Trophoblast cell (in vitro differentiated cells and primary cell): ENCODE measurements around the gene PKD1.
"Not testable (repeated sequence)": the region's sequence is repeated elsewhere in the genome, so short reads cannot be mapped to it uniquely, and the experiment has no call there.

Experiments used
- DNase-seq, 2 donors: peaks; one replicate each; pipeline ENCODE4 v3.0.0-alpha.2; 2016
- H2AFZ ChIP-seq: 2 replicates; pipeline ENCODE4 v1.6.1; 2013; ENCODE audit warnings: low read length, moderate library complexity, mild to moderate bottlenecking; ENCODE audit not compliant: insufficient read depth, poor library complexity
- H2AK5ac ChIP-seq: 2 replicates; pipeline ENCODE4 v1.6.1; 2013; ENCODE audit warnings: mild to moderate bottlenecking, low read length
- H2BK120ac ChIP-seq: 2 replicates; pipeline ENCODE4 v1.6.1; 2013; ENCODE audit warnings: low read length, mild to moderate bottlenecking, moderate library complexity; ENCODE audit not compliant: insufficient read depth, poor library complexity
- H2BK12ac ChIP-seq: 2 replicates; pipeline ENCODE4 v1.6.1; 2013; ENCODE audit warnings: mild to moderate bottlenecking, low read length, moderate library complexity
- H2BK5ac ChIP-seq: 2 replicates; pipeline ENCODE4 v1.6.1; 2013; ENCODE audit warnings: low read length, low read depth, moderate library complexity, mild to moderate bottlenecking; ENCODE audit not compliant: poor library complexity
- H3K14ac ChIP-seq: 2 replicates; pipeline ENCODE4 v1.6.1; 2013; ENCODE audit warnings: mild to moderate bottlenecking, low read length
- H3K18ac ChIP-seq: 2 replicates; pipeline ENCODE4 v1.6.1; 2013; ENCODE audit warnings: mild to moderate bottlenecking, low read length
- H3K23ac ChIP-seq: 2 replicates; pipeline ENCODE4 v1.6.1; 2013; ENCODE audit warnings: low read length
- H3K27ac ChIP-seq: 2 replicates; pipeline ENCODE4 v1.5.1; 2013; ENCODE audit warnings: low read depth, mild to moderate bottlenecking, inconsistent platforms, low read length, moderate library complexity
- H3K27me3 ChIP-seq: 2 replicates; pipeline ENCODE4 v1.6.1; 2013; ENCODE audit warnings: inconsistent platforms, mild to moderate bottlenecking, low read length, moderate library complexity; ENCODE audit not compliant: insufficient read depth
- H3K36me3 ChIP-seq, 2 experiments: 1 replicate in 1 of 2; 2 replicates in 1 of 2; pipeline ENCODE4 v1.6.1; 2013; ENCODE audit warnings: low read length in 2 of 2, mild to moderate bottlenecking in 2 of 2, moderate library complexity in 1 of 2; ENCODE audit not compliant: insufficient read depth in 2 of 2, control insufficient read depth in 1 of 2
- H3K4ac ChIP-seq: 2 replicates; pipeline ENCODE4 v1.6.1; 2013; ENCODE audit warnings: low read depth, mild to moderate bottlenecking, low read length, moderate library complexity
- H3K4me1 ChIP-seq, 2 experiments: 1 replicate in 1 of 2; 2 replicates in 1 of 2; pipeline ENCODE4 v1.6.1; 2013; ENCODE audit warnings: low read length in 2 of 2, mild to moderate bottlenecking in 2 of 2, moderate library complexity in 1 of 2; ENCODE audit not compliant: insufficient read depth in 2 of 2, control insufficient read depth in 1 of 2
- H3K4me2 ChIP-seq: 2 replicates; pipeline ENCODE4 v1.6.1; 2013; ENCODE audit warnings: inconsistent platforms, mild to moderate bottlenecking, low read length, moderate library complexity
- H3K4me3 ChIP-seq: 2 replicates; pipeline ENCODE4 v1.5.1; 2013; ENCODE audit warnings: mild to moderate bottlenecking, low read depth, low read length, inconsistent platforms
- H3K79me1 ChIP-seq: one replicate; pipeline ENCODE4 v1.6.1; 2013; ENCODE audit warnings: low read length
- H3K79me2 ChIP-seq: 2 replicates; pipeline ENCODE4 v1.6.1; 2013; ENCODE audit warnings: low read length, mild to moderate bottlenecking; ENCODE audit not compliant: control insufficient read depth, insufficient read depth, poor library complexity
- H3K9ac ChIP-seq: 2 replicates; pipeline ENCODE4 v1.6.1; 2013; ENCODE audit warnings: mild to moderate bottlenecking, low read length
- H3K9me3 ChIP-seq: 2 replicates; pipeline ENCODE4 v1.6.1; 2013; ENCODE audit warnings: low read depth, mild to moderate bottlenecking, control low read depth, inconsistent platforms, low read length; ENCODE audit not compliant: insufficient read depth
- H4K12ac ChIP-seq: 2 replicates; pipeline ENCODE4 v1.6.1; 2013; ENCODE audit warnings: low read depth, mild to moderate bottlenecking, low read length, moderate library complexity
- H4K8ac ChIP-seq: 2 replicates; pipeline ENCODE4 v1.6.1; 2013; ENCODE audit warnings: low read depth, mild to moderate bottlenecking, low read length, moderate library complexity
- H4K91ac ChIP-seq: one replicate; pipeline ENCODE4 v1.6.1; 2013; ENCODE audit warnings: low read depth, mild to moderate bottlenecking, low read length, moderate library complexity
- WGBS: extraction: QIAGEN DNeasy Blood & Tissue Kit; methylation state at CpG from one replicate; pipeline ENCODE4 v1.1.7; 2013; ENCODE audit warnings: missing lambda C conversion rate; ENCODE audit not compliant: insufficient read length, insufficient coverage; ENCODE audit errors: extremely low coverage; 5-methylcytosine and 5-hydroxymethylcytosine counted together

The PKD1 gene

DNA sequence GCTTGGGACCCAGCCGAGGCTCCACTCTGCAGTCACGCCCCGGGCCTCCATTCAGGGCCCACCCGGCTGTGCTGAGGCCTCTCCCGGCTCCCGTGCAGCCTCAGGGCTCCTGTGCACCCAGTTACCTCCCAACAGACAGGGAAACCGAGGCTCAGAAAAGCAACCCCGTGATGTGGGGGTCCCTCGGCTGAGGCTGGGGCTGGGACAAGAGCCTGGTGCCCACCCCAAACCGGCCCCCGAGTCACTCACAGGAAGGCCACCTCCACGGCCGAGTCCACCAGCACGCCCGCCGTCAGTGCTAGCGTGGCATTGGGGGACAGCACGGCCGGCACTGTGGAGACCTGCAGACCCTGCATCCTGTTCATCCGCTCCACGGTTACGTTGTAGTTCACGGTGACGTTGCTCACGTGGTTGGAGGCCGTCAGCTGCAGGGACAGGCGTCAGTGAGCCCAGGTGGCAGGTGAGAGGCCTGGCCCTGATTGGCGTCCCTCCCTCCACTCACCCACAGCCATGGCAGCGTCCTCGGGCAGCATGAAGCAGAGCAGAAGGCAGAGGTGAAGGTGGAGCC, 23.1 kb downstream of the PKD1 start:
- not testable (repeated sequence) for H3K27ac ChIP-seq, DNase-seq, H4K91ac ChIP-seq, H4K8ac ChIP-seq, H4K12ac ChIP-seq, H3K18ac ChIP-seq, H3K4me2 ChIP-seq, H2BK12ac ChIP-seq, H3K4ac ChIP-seq, H3K4me1 ChIP-seq, H3K9me3 ChIP-seq, H3K23ac ChIP-seq, H2BK120ac ChIP-seq, H3K14ac ChIP-seq, H2BK5ac ChIP-seq, H3K79me1 ChIP-seq, H3K79me2 ChIP-seq, H3K9ac ChIP-seq, H2AK5ac ChIP-seq, H2AFZ ChIP-seq, H3K27me3 ChIP-seq
- Histone ChIP-seq H3K36me3 (peaks cover 52 to 64% of the 10 kb centered on the region in 2 experiments), H3K4me3 (peak overlapping the region; percentile 20)
- WGBS: no CpG with 5 or more reads among the region's 30 CpGs

DNA sequence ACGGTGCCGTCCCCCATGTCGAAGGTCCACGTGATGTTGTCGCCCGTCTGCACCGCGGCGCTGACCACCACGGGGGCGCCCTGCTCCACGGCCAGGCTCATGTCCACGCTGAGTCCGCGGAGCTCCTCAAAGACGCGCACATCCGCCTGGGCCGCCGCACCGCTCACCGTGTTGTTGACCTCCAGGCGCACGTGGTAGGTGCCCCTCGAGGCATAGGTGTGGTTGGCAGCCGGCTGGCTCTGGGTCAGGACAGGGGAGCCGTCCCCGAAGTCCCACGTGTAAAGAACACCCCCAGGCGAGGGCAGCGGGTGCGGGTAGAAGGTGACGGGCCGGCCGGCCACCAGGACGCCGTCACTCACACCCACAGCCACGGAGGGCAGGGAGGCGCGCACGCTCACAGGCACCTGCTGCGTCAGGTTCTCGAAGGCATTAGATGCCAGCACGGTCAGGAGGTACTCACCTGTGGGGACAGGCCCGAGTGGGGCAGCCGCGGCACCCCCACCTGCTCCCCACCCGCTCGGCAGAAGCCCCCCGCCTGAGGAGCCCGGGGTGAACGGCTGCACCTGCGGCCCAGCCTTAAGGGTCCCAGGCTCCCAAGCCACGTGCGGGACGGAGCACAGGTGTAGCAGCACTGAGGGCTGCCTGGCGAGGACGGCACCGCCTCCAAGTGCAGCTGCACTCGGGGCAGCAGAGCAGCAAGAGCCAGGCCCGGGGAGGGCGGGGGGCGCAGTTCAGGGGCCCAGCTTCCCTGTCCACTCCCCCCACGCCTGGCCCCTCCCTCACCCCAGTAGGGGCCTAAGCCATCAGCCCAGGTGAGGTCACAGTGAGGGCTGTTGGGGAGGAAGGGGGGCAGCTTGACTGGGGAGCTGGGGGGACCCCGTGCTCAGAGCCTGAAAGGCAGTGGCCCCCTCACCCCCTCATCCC, 24.0 kb downstream of the PKD1 start:
- H2AK5ac ChIP-seq, H2AFZ ChIP-seq, H3K18ac ChIP-seq, H4K8ac ChIP-seq, H4K12ac ChIP-seq, DNase-seq, H4K91ac ChIP-seq, H2BK12ac ChIP-seq, H3K79me1 ChIP-seq, H3K4me2 ChIP-seq, H3K4me1 ChIP-seq, H3K79me2 ChIP-seq, H2BK120ac ChIP-seq, H3K4me3 ChIP-seq, H3K9me3 ChIP-seq, H3K27me3 ChIP-seq, H3K23ac ChIP-seq, H3K27ac ChIP-seq, H2BK5ac ChIP-seq, H3K14ac ChIP-seq, H3K9ac ChIP-seq, H3K4ac ChIP-seq: not testable (repeated sequence)
- H3K36me3 ChIP-seq: peaks cover 56 to 65% of the 10 kb centered on the region in 2 experiments
- no CpG with 5 or more reads among the region's 65 CpGs for WGBS

DNA sequence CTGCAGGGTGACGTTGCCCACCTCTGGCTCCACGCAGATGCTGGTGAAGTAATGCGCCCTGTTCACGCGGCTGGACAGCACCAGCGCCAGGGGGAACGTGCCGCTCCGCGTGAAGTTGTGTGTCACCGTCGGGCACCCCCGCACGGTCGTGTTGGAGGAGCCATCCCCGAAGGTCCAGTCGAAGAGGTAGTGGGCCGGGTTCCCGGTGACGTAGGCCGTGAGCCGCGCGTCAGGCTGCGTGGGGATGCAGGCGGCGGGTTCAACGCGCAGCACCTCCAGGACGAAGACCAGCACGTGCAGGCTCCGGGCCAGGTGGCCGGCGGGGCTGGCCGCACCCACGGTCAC, 24.7 kb downstream of the PKD1 start:
- WGBS: no CpG with 5 or more reads among the region's 36 CpGs

GRCh38 chr16:2110332-2111008, 25.2 kb downstream of the PKD1 start:
- not testable (repeated sequence) for H4K8ac ChIP-seq, H3K14ac ChIP-seq, H4K91ac ChIP-seq, H3K4ac ChIP-seq, H2AFZ ChIP-seq, H3K4me3 ChIP-seq, H2BK120ac ChIP-seq, H3K9ac ChIP-seq, H4K12ac ChIP-seq, H3K79me2 ChIP-seq, H2BK12ac ChIP-seq, H2BK5ac ChIP-seq, DNase-seq, H3K27ac ChIP-seq, H3K79me1 ChIP-seq, H3K4me2 ChIP-seq, H3K9me3 ChIP-seq, H3K4me1 ChIP-seq, H3K23ac ChIP-seq, H3K27me3 ChIP-seq, H2AK5ac ChIP-seq, H3K18ac ChIP-seq
- H3K36me3 ChIP-seq: peaks cover 59 to 67% of the 10 kb centered on the region in 2 experiments
- no CpG with 5 or more reads among the region's 43 CpGs for WGBS

More for the DNA sequence above, 24.7 kb downstream of the PKD1 start:
- H2AK5ac ChIP-seq, H3K18ac ChIP-seq, H2BK5ac ChIP-seq, H3K9me3 ChIP-seq, H3K4ac ChIP-seq, H2AFZ ChIP-seq, H2BK12ac ChIP-seq, DNase-seq, H3K23ac ChIP-seq, H3K4me3 ChIP-seq, H3K9ac ChIP-seq, H4K8ac ChIP-seq, H3K79me1 ChIP-seq, H3K79me2 ChIP-seq, H4K91ac ChIP-seq, H3K27ac ChIP-seq, H3K14ac ChIP-seq, H3K4me2 ChIP-seq, H3K27me3 ChIP-seq, H3K4me1 ChIP-seq, H2BK120ac ChIP-seq, H4K12ac ChIP-seq: not testable (repeated sequence)
- peaks cover 56 to 64% of the 10 kb centered on the region in 2 experiments for H3K36me3 ChIP-seq
